HG02588 (cell line): ENCODE data around the gene HORMAD2.
"Not testable (repeated sequence)": the region's sequence is repeated elsewhere in the genome, so short reads cannot be mapped to it uniquely, and the experiment has no call there.

Experiments
- ATAC-seq: cut with Tn5 transposase; IDR thresholded peaks from one replicate; pipeline ENCODE4 v1.9.1; 2021; ENCODE audit warnings: mild to moderate bottlenecking, moderate library complexity; ENCODE audit not compliant: unreplicated experiment

Gene HORMAD2

DNA sequence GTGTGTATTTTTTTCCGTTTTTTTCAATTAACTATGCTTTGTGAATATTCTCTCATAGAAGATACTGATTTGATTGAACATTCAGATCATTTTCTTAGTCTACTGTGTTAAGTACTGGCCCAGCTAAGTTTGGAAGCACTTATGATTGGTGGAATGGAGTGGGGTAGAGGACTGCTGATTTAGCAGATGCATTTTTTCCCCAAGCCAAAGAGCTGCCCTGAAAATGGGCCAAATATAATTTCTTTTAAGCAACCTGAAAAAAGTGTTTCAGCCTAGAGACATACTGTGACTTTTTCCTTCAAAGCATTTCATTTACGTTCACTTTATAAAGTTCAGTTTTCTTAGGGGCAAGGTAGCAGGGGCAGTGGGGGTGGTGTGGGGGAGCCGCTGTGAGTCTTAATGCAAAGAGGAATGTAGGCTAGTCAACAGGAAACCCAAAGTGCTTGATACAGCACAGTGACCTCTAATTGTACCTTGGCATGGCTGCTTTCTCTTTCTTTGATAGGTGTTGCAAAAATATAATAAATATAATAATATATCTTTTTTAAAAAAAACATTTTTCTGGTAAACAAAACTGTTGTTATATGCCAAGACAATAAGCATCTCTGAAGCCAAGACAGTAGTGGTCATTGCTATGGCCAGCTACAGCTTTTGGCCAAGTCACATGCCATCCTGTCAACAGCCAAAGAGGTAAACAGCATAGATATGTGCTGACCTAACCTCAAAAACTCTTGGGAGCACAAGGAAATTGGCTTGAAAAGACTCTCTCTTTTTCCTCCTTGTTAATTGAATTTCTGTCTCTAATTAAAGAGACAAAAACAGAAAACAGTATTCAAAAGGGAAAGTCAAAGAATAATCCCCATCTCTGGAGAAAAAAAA, 107.5 kb downstream of the HORMAD2 start:
- ATAC-seq = no peak

DNA sequence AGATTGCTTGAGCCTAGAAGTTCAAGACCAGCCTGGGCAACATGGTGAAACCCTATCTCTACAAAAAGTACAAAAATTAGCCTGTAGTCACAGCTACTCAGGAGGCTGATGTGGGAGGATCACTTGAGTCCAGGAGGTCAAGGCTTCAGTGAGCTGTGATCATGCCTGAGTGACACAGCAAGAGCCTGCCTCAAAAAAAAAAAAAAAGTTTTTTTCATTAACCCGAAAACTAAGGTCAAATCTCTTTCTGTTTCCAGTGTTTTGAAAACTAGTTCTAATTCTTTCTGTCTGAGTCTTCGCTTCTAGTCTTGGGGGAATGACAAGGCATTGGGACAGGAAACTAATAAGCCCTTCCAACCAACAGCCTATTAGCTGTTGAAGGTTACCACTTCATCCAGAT, 108.6 kb downstream of the HORMAD2 start:
- ATAC-seq = no peak

DNA sequence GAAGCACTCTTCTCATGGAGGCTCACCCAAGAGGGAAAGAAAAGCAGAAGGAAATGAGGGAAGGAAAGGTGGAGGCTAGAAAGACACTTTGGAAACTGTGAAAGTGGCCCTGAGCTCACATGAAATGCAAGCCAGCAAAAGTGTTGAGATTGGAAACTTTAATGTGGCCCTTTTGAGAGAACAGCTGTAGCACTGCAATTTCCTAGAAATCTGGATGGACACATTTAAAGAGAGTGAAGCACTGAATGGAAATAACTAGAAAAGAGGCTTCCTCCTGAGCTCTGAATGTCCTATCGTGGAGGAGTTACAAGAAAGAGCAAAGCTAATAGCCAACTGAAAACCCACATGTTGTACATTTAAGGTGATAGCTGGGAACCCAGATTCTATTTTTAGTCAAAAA, 110.3 kb downstream of the HORMAD2 start:
- no peak for ATAC-seq

DNA sequence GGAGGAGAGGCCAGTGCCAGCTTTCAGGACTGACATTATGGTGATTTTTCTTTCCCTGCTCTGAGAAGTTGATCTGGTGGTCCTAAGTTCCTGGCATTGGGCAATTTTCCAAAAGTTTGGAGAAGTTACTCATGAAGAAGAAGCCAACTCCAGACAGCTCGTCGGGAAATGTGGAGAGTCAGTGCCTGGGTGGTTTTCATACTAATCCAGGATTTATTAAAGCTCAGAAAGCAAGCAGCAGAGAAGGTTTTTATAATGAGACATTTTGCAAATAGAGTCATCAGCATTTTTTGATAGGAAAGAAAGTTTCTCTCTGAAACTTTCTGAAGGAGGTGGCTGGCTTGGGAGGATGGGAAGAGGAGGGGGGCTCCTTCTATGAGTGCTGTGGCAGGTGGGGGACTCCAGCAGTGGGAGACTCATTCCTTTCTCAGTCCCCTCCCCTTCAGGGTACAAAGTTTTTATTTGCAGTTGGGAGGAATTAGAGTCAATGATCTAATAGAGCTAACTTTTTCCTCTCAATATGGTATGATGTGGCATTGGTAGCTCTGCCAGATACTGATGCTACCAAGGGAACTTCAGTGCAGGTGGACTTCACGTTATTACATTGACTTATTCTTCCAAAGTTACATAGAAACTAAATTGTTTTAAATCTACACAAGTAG, 110.9 kb downstream of the HORMAD2 start:
- ATAC-seq = no peak

DNA sequence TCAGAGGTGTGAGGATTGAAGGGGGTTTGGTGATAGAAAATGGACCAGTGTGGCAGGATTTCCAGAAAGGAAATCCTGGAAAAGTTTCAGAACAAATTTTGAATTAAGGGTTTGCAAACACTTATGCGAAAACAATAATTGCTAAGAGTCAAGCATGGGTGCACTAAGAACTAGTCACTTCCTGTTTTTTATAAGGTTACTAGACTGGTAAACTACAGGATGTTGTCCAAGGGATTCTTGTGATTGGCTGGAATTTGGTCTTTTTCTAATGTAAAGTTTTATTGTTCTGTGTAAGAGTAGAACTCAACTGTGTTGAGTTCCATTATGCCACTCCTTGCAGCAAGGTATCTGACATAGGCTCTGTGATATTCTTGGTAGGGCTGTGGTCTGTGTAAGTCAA, 112.2 kb downstream of the HORMAD2 start:
- ATAC-seq = no peak

DNA sequence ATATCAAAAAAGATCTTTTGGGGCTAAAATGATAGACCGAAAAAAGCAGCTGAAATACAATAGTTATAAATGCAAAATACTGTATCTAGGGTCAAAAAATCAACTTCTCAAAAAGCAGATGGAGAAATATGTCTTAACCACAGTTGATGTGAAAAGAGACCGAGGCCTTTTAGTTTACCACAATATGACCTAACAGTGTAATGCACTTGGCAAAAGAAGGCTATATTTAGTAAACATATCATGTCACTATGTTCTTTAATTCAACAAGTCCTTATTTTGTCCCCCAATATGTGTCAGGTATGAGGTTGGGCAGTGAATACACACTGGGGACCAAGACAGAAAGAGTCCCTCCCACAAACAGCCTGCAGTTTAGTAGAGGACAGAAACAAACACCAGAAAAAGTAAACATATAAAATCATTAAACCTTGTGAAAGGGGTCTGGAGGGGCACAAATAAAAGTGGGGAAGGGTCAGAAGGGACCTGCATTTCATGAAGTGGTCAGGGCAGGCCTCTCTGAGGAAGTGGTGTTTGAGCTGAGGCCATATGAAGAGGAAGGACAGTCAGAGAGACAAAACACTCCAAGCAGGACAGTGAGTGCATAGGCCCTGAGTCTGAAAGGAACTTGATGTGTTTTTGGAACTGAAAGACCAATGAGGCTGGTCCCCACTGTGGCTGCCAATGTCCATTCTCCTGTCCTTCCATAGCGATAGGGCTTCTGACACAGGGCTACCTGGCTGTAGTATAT, 112.9 kb downstream of the HORMAD2 start:
- ATAC-seq = no peak

DNA sequence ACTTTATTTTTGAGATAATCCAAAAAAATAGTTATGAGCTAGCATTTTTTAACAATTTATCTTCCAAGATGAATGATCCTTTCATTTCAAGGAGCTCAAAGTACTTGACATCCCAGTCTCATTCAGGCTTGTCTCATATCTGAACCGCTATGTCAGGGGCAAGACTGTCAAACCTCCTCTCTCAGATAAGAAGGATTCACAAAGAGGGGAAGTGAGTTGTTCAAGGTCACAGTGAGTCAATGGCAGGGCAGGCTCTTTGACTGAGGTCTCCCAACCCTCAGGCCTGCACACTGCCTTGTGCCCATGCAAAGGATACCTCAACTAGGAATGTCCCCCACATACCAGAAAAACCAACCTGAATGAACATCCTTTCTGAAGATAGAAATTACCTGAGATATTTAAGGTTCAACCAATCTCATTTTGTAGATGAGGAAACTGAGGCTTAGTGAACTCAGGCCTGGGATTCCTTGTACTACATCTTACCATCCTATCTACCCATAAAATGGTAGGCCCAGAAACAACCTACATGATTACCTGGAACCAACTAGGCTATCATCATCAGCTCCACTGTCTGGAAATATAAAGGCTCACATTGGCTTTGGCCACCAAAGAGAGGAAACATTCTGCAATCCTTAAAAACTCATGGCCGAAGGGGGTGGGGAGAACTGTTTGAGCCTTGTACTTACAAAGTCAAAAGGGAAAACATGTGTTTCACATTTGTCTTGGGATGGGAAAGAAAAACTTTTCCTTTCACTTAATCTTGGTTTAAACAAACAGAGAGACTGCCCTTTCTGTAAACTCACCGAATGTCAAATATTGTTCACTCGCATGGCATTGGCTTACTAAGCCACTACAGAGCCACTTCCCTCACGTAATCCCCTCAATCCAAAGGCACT, 115.2 kb downstream of the HORMAD2 start:
- ATAC-seq = no peak

DNA sequence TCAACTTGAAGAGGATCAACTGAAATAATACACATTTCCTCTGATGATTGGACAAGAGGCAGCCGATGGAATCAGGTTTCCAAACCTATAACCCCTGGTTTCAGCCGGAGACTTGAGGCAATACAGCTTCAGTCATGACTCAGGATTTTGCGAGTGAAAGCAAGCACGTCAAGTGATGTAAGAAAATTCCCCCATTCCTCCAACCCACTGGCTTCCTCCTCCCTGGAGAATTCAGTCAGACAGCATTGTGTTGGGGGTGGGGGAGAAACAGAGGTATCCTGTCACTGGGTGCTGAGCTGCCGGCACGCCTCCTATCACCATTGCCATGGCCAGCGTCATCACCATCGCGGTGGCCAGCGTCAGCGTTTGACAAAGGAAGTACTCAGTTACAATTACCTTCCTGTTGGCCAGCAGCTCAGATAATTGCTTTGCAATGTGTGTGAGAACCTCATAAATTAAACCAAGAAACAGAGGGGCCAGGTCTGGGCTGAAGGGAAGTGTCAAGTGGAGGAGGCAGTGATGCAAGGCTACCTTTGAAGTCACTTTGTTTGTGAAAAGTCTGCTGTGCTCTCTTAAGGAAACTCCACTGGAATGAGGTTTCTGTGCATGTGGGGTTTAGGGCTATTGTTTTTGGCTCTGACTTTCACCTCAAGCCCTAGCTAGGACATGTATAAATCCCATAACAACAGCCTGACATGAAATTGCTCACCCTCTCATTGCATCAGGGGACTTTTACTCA, 116.0 kb downstream of the HORMAD2 start:
- no peak for ATAC-seq

DNA sequence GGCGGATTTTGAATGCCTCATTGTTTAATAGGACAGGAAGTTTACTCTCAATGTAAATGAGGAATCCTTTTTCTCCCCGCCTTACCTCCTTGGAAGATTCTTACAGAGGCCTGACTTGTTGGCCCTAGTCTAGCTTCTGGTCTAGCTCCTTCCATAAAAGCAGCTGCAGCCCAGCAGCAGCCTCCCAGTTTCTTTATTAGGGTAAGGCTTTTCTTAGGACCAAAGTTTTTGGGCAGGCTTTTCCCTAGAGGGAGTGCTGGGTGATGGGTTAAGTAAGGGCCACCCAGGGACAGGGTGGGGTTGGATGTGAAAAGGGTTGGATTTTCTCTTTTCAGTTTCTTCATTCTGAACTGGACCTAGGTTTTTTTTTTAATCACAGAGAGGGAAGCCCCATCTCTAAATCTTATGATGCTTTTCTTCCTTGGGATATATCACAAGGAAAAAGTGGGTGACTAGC, 116.6 kb downstream of the HORMAD2 start:
- ATAC-seq = no peak

DNA sequence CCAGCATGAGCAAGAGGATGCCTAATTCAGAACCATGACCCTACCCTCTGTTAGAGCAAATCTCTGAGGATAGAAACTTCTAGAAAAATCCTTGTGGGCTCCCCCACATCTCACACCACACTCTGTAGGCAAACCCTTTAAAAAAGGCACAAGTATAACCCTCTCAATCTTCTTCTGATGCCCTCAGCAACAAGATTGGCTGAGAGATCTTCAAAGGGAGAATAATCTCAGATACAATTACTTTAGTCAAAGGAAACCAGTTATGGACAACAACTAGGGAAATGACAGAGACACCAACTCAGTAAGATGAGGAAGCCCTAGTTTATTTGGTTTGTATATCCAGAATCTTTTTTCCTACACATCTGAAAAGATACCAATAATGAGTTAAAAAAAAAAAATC, 117.1 kb downstream of the HORMAD2 start:
- ATAC-seq = no peak

DNA sequence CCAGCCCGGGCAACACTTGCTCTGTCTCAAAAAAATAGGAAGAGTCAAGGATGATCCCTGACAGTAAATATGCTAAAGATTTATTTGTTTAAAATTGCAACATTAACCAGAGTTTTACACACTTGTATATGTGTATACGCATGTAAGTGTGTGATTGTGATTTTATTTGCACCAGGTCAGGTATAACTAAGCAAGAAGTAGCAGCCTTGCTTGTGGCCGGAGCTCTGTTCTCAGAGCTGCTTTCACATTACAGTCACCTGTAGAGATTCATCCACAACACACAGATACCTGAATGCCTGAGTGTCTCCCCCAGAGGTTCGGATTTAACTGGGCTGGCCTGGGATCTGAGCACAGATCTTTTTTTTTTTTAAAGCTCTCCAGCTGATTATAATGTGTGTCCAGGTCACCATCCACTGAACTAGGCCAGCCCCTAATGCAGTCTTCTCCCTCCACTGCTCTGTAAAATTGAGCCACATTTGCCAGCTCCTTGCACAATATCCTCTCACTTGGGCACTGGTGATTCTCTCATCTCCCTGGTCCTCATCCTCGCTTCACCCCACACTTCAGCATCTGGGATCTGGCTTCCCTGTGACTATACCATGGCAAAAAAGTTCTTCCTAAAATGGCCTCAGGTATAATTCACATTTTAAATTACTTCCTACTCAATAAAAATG, 118.0 kb downstream of the HORMAD2 start:
- no peak for ATAC-seq

DNA sequence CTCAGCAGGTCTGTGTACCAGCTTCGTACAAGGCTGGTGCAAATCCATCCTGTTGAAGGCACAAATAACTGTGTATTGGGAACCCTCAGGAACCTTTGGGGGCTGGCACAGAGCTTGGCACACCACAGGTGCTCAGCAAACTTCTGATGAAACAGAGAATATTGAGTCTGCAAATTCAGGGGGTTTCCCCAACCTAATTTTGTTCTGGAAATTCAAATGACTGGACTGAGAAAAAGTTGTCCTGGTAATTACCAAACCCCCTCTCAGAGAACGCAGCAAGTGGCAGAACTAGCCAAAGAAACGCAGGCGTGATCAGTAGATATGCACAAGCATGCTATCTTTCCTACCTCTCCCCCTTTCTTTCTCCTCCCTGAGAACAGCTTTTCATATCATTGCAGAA, 118.7 kb downstream of the HORMAD2 start:
- no peak for ATAC-seq

DNA sequence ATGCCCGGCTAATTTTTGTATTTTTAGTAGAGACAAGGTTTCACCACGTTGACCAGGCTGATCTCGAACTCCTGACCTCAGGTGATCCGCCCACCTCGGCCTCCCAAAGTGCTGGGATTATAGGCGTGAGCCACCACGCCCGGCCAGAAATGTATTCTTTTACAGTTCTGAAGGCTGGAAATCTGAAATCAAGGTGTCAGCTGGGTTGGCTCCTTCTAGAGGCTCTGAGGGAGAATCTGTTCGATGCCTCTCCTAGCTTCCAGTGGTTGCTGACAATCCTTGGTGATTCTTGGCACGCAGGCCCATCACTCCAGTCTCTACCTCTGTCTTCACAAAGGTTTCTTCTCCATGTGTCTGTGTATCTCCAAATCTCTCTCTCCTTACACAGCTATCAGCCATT, 120.6 kb downstream of the HORMAD2 start:
- not testable (repeated sequence) for ATAC-seq

DNA sequence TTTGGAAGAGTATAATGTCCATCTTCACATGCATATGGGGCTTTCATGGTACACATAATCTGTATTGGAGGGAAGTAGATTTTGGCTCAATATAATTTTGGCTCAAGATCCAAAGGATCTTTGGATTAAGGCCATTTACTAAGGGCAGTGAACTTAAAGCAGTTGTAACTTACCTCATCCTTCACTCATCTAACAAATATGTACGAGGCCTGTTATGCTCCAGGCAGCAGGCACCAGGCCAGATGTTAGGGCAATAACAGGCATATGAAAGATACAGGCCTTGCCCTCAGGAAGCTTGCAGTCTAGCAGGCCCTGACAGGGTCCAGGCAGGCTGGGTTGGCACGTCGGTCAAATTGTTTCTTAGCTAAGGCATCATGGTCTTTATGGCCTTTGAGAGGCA, 121.7 kb downstream of the HORMAD2 start:
- no peak for ATAC-seq

DNA sequence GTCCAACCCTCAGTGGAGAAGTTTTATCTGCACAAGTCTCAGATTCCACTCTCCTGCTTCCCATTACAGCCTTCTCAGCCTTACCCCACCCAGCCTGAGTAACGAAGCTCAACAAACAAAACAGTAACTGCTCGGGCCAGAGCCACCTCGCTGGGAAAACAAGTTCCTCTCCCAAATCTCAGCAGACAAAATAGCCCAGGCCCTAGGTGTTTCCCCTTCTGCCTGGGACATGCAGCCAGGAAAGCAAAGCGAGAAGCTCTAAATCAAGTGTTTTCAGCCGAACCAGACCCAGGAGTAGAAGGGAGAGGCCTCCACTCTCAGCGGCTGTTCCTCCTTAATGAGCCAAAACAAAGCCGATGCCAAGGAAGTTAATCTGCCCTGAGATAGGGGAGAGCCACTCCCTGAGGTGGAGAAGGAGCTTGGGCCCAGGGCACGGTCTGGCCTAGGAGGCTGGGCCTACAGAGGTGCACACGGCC, 122.3 kb downstream of the HORMAD2 start:
- no peak for ATAC-seq

DNA sequence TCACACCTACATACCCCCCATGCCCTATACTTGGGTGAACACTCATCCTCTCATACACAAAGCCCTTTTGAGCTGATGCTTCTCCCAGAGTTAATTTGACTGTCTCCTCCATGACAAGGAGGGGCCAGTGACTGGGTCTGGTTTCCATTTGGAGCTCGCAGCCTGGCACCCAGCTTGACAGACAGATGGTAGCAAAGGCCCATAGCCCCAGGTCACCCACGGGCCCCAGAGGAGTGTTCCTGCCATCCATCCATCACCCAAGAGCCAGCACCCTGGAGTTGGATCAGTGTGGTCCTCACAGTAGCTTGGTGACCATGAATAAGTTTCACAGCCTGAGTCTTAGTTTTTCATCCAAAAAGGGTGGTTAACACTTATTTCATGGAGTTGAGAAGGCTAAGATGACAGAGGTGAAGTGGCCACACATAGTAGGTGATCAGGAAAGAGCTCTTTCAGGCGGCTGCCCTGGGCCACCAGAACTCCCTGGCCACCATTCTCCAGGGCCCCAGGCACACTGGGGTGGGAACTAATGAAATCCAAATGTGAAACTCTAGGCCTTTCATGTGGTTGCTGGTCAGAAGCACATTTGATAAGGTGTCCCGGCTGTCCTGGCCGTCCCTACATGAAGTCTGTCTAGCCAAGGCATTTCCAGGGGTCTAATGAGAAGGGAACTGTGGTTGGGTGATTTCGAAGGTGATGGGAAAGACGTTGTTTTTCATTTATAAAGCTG, 123.9 kb downstream of the HORMAD2 start:
- ATAC-seq = no peak

DNA sequence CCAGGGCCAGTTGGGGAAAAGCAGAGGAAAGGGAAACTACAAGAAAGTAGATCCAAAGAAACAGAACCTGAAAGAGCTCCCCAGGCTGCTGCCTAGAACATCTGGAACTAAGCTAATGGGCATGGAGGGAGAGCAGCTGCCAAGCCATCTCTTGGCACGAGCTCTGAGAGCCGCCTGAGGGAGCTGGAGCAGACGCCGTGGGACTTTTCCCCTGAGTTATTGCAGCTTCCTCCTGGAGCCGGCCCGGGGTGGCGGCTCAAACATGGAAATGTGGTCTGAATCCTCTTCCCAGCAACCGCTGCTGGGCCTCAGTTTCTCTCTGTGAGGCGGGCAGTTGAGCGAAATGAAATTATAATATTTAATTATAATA, 124.5 kb downstream of the HORMAD2 start:
- ATAC-seq = no peak

DNA sequence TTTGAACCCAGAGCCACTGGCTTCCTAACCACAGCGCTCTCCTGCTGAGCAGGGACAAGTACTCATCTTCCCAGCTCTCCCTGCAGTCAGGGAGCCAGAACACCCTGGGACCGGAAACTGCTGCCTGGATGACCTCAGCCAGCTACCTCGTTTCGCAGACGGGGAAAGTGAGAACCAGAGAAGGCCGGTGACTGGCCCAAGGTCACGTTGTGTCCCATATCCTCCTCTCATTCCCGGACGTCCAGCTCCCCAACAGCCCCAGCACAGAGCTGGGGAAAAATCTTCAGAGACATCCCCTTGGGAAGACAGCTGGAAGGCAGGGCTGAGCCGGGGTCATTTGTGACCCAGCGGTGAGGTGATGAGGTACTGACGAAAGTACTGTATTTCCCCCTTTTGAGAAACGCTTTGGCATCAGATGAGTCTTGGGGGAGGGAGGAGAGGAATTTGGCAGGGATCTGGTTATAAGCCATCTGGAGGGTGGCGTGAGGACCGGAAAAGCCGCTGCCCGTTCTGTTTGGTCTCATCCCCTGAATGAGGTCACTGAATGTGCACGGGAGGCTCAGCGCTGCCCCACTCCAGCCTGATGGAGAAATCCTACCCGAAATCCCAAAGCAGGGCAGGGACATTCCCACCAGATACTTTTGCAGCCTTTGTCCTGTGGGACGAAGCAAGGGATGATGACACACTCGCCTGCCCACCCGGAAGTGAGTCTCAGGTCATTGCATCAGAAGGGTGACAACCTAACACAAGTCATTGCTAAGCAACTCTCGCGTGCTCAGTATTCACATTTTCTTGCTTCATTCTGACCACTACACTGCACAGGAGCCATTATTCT, 125.2 kb downstream of the HORMAD2 start:
- ATAC-seq = no peak
